ENCODE results near the gene STOX2.

DNA sequence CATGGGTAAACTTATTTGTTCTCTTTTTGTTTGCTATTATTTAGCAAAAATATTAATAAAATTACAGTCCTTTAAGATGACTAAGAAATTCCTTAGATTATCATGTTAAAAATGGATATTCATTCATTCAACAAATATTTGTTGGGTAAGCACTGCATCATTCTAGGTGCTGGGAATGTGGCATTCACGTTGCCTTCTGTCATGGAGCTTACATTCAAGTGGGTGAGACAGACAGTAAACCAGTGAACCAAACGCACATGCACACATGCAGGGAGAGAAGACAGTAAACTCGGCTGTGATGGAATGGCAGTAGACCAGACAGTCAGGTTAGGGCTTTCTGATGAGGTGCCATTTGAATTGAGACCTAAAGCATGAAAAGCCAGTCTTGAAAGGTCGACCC lies 91.8 kb downstream of the STOX2 start:
- TF ChIP-seq, protein P1, sequence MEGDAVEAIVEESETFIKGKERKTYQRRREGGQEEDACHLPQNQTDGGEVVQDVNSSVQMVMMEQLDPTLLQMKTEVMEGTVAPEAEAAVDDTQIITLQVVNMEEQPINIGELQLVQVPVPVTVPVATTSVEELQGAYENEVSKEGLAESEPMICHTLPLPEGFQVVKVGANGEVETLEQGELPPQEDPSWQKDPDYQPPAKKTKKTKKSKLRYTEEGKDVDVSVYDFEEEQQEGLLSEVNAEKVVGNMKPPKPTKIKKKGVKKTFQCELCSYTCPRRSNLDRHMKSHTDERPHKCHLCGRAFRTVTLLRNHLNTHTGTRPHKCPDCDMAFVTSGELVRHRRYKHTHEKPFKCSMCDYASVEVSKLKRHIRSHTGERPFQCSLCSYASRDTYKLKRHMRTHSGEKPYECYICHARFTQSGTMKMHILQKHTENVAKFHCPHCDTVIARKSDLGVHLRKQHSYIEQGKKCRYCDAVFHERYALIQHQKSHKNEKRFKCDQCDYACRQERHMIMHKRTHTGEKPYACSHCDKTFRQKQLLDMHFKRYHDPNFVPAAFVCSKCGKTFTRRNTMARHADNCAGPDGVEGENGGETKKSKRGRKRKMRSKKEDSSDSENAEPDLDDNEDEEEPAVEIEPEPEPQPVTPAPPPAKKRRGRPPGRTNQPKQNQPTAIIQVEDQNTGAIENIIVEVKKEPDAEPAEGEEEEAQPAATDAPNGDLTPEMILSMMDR (IDR thresholded peaks at IDR 0.05), result no peak
- no peak for TF ChIP-seq POLR2A (IDR thresholded peaks at IDR 0.05)
